Measurements from ENCODE around the gene KCNA10.

DNA sequence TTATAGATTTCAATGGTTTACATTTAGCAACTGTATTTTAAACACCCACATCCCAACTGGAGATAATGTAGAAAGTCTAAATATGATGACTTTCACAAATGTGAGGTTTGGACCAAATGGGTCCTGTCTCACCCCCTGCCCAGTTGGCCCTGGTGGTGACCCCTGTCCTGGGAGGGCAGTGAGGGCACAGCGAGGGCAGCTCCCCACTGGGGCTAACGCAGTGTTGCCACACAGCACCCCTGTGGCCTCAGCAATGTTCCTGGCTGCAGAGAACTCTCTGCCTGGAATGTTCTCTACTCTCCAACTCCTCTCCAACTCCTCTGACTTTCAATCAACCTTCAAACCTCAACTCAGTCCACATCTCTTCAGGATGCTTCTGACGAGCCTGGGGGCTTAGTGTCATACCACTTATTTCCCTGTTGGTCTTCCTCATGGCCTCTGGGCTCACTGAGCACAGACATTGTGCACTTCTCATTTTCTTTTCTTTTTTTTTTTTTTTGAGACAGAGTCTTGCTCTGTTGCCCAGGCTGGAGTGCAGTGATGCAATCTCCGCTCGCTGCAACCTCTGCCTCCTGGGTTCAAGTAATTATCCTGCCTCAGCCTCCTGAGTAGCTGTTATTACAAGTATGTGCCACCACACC lies 25.8 kb downstream of the KCNA10 start:
- TF ChIP-seq, protein P1, sequence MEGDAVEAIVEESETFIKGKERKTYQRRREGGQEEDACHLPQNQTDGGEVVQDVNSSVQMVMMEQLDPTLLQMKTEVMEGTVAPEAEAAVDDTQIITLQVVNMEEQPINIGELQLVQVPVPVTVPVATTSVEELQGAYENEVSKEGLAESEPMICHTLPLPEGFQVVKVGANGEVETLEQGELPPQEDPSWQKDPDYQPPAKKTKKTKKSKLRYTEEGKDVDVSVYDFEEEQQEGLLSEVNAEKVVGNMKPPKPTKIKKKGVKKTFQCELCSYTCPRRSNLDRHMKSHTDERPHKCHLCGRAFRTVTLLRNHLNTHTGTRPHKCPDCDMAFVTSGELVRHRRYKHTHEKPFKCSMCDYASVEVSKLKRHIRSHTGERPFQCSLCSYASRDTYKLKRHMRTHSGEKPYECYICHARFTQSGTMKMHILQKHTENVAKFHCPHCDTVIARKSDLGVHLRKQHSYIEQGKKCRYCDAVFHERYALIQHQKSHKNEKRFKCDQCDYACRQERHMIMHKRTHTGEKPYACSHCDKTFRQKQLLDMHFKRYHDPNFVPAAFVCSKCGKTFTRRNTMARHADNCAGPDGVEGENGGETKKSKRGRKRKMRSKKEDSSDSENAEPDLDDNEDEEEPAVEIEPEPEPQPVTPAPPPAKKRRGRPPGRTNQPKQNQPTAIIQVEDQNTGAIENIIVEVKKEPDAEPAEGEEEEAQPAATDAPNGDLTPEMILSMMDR (IDR thresholded peaks at IDR 0.05) = no peak
- TF ChIP-seq POLR2A (IDR thresholded peaks at IDR 0.05) = no peak
